ENCODE results near the gene SEMA5B.

The SEMA5B gene

DNA sequence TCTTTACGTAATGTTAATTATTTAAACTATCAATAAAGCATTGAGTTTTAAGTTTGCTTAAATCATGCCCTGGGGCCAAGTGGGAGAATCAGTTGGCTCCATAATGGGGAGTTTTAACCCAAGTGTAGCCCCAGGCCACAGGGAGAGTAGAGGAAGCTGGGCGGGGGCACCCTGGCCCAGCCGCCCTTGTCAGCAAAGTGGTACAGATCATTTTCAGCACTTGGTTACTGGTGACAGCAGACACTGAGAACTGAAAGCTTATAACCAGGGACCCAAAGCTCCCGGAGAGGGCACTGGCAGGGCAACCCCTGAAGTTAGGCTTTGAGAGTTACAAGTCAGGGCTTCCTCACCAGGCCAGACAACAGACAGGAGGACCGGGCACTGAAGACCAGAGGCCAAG, 90.6 kb downstream of the SEMA5B start:
- FAIRE-seq (no peak), DNase-seq (ENCODE audit: insufficient read length, low spot score) (no peak)
- TF ChIP-seq POU2F2 (IDR thresholded peaks at IDR 0.05; ENCODE audit: low read depth, low read length) (no peak), PAX5 (IDR thresholded peaks at IDR 0.05; ENCODE audit: insufficient read depth, low read length, severe bottlenecking) (no peak)

DNA sequence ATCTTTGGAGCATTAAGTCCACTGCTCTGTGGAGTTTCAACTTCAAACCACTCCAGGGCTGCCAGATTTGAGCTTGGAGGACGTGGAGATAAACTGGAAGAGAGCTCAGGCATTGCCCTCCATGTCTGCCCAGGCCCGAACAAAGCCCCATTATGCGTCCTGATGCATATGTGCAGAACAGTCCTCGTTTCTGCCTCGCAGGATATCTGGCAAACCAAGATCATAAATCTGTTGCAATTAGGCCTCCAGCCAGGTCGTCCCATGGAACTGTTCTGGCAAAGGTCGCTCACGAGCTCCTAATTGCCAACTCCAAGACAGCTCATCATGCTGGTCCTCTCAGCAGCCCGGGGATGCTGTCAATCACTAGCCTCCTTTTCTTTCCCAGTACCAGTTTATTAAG, 91.2 kb downstream of the SEMA5B start:
- DNase-seq (ENCODE audit: insufficient read length, low spot score) = no peak
- no peak for TF ChIP-seq PAX5 (IDR thresholded peaks at IDR 0.05; ENCODE audit: insufficient read depth, low read length, severe bottlenecking)
- TF ChIP-seq POLR2AphosphoS5 (IDR thresholded peaks at IDR 0.05; ENCODE audit: low read depth, low read length) = no peak
- TF ChIP-seq TAF1 (IDR thresholded peaks at IDR 0.05; ENCODE audit: low read depth, low read length) = no peak
- TF ChIP-seq SPI1 (IDR thresholded peaks at IDR 0.05; ENCODE audit: low read depth, low read length) = no peak
- TF ChIP-seq POU2F2 (IDR thresholded peaks at IDR 0.05; ENCODE audit: low read depth, low read length) = no peak
- TF ChIP-seq POLR2A (IDR thresholded peaks at IDR 0.05; ENCODE audit: low read depth, low read length) = no peak
- no peak for FAIRE-seq

DNA sequence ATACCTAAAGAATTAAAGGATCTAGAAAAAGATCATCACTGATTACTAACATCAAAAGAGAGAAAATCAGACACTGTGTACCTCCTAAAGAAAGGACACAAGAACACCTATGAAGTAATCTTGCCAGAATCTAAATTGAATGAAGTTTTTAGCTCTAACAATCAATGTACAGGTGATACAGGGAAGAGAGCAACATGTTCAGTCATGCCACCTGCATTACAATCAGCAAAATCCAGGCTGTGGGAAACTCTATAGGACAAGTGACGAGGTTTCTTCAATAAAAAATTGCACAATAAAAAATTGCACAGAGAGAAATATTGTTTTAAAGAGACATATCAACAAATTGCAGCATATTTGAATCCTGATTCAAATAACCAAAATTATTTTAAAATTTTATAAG, 93.3 kb downstream of the SEMA5B start:
- DNase-seq (ENCODE audit: insufficient read length, low spot score) (no peak), FAIRE-seq (no peak)
- TF ChIP-seq POLR2A (IDR thresholded peaks at IDR 0.05; ENCODE audit: low read depth, low read length) (no peak), POLR2AphosphoS5 (IDR thresholded peaks at IDR 0.05; ENCODE audit: low read depth, low read length) (no peak), POU2F2 (IDR thresholded peaks at IDR 0.05; ENCODE audit: low read depth, low read length) (no peak), TAF1 (IDR thresholded peaks at IDR 0.05; ENCODE audit: low read depth, low read length) (no peak), PAX5 (IDR thresholded peaks at IDR 0.05; ENCODE audit: insufficient read depth, low read length, severe bottlenecking) (no peak), SPI1 (IDR thresholded peaks at IDR 0.05; ENCODE audit: low read depth, low read length) (no peak)

DNA sequence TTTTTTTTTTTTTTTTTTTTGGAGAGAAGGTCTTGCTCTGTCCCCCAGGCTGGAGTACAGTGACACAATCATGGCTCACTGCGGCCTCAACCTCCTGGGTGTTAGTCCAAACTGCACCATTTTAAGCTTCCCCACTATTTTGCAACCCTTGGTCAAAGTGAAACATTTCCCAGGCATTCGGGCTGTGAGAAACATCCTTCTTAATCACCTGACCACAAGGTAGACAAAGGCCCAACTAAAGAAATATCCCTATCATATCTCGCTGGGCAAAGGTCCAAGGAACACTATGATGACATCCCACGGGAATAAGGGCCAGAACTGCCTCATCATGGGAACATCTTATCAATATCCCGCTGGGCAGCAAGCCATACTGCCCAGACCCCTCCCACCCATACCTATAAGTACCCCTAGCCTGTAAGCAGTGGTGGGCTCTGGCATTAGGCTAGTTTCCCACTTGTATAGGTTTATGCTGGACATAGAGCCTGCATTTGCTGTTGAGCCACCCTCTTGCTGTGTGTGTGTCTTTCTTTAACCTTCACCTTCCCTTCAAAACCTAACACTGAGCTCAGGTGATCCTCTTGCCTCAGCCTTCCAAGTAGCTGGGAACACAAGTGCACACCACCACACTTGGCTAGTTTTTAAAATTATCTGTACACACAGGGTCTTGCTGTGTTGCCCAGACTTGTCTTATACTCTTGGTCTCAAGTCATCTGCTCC, 95.2 kb downstream of the SEMA5B start:
- DNase-seq (ENCODE audit: insufficient read length, low spot score) (no peak), FAIRE-seq (no peak)
- TF ChIP-seq TAF1 (IDR thresholded peaks at IDR 0.05; ENCODE audit: low read depth, low read length) = no peak
- TF ChIP-seq POLR2A (IDR thresholded peaks at IDR 0.05; ENCODE audit: low read depth, low read length) = no peak
- TF ChIP-seq PAX5 (IDR thresholded peaks at IDR 0.05; ENCODE audit: insufficient read depth, low read length, severe bottlenecking) = no peak
- no peak for TF ChIP-seq POU2F2 (IDR thresholded peaks at IDR 0.05; ENCODE audit: low read depth, low read length)
- no peak for TF ChIP-seq SPI1 (IDR thresholded peaks at IDR 0.05; ENCODE audit: low read depth, low read length)
- no peak for TF ChIP-seq POLR2AphosphoS5 (IDR thresholded peaks at IDR 0.05; ENCODE audit: low read depth, low read length)

DNA sequence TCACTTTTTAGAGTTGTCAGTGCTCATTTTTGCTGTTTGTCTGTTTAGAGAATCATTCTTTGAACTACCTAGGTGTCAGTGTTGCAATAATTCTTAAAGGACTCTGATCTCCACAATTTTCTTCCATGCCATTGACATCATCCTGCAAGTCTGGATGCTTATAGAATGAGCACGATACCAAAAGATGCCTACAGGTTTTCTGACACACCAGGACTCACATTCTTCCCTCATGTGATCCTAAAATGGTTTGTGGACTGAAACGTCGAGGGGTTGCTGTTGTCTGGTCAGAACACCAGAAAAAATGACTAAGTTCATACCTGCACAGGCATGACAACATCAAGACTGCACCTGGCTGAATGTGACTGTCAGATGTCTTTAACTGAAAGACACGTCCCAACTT, 95.9 kb downstream of the SEMA5B start:
- TF ChIP-seq PAX5 (IDR thresholded peaks at IDR 0.05; ENCODE audit: insufficient read depth, low read length, severe bottlenecking) = no peak
- no peak for TF ChIP-seq POU2F2 (IDR thresholded peaks at IDR 0.05; ENCODE audit: low read depth, low read length)
- TF ChIP-seq TAF1 (IDR thresholded peaks at IDR 0.05; ENCODE audit: low read depth, low read length) = no peak
- DNase-seq (ENCODE audit: insufficient read length, low spot score) (no peak), FAIRE-seq (peak; percentile 52)

DNA sequence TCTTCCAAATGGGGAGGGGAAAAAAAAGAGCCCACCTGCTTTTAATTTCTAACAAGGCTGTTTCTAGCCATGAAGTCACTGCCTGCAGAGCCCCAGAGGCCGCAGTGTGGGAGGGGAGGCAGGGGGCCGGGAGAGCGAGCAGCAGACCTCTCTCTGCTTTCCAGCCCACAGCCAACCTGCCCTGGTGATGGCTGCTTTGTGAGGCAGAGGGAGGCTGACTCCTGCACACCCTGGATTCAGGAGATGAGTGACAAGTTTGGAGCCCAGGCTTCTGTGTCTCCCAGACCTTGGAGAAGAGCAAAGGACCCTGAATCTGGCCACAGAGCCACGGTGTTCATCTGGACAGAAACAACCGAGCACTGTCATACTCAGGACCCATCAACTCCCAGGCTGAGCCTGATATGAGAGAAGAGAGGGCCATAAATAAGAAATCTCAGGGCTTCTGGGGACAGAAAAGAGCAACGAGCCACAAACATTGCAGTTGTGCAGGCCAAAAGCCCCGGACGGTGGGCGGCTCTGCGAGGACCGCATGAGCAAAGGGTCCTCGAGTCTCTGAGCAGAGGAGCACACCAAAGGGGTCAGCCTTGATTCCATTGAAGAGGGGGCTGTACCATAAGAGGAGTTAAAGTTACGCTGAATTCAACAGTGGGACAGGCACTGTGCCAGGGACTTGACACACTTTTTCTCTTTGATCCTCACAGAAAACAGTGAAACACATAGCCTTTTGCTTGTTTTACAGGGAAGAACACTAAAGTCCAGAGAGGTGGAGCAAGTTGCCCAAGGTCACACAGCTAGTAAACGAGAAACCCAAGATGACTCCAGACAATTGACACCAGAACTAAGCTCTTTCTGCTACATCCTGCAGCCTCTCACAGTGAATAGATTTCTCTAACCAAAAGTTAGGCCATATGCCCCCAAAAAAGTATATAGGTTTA, 97.2 kb downstream of the SEMA5B start:
- no peak for FAIRE-seq
- TF ChIP-seq PAX5 (IDR thresholded peaks at IDR 0.05; ENCODE audit: insufficient read depth, low read length, severe bottlenecking) = no peak
- TF ChIP-seq TAF1 (IDR thresholded peaks at IDR 0.05; ENCODE audit: low read depth, low read length) = no peak
- no peak for TF ChIP-seq POU2F2 (IDR thresholded peaks at IDR 0.05; ENCODE audit: low read depth, low read length)
- TF ChIP-seq SPI1 (IDR thresholded peaks at IDR 0.05; ENCODE audit: low read depth, low read length) = no peak
- TF ChIP-seq POLR2AphosphoS5 (IDR thresholded peaks at IDR 0.05; ENCODE audit: low read depth, low read length) = no peak
- no peak for TF ChIP-seq POLR2A (IDR thresholded peaks at IDR 0.05; ENCODE audit: low read depth, low read length)
- DNase-seq (ENCODE audit: insufficient read length, low spot score) = no peak

DNA sequence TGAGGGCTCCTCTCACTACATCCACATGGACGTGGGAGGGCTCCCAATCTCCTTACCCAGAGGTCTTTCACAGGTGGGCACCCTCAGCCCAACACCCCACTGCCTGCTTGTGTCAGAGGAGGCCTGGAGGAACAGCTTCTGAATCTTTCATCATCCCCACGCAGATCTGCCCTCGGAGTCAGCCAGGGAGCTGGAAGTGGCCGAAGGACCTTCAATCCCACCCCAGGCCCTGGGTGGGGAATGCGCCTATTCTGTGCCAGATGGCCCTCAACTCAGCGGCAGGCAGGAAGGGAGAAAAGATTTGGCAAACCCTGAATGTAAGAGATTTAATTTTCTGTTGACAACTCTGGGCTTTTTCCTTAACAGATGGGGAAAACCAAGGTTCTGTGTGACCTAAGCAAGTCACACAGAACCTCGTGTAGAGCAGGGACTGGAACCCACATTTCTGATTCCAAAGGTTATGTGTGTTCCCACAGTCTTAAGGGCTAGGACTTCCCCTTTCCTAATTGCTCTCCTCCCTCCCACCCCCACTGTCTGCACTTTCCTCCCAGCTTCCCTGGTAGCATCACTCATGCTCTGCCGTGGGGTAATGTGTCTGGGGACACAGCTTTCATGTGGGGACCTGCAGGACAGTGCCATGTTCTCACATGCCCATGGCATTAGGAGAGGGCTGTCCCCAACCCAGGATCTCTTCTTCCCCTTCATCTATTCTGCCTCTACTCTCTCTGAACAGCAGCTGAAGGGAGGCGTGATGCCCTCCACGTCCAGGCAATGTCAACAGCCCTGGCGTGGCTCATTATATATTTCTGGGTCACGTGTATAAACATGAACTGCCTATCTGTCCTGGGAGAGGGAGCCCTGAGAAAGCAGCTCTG, 98.1 kb downstream of the SEMA5B start:
- DNase-seq (ENCODE audit: insufficient read length, low spot score) (no peak), FAIRE-seq (no peak)
- no peak for TF ChIP-seq PAX5 (IDR thresholded peaks at IDR 0.05; ENCODE audit: insufficient read depth, low read length, severe bottlenecking)
- no peak for TF ChIP-seq POLR2AphosphoS5 (IDR thresholded peaks at IDR 0.05; ENCODE audit: low read depth, low read length)
- TF ChIP-seq SPI1 (IDR thresholded peaks at IDR 0.05; ENCODE audit: low read depth, low read length) = no peak
- no peak for TF ChIP-seq POU2F2 (IDR thresholded peaks at IDR 0.05; ENCODE audit: low read depth, low read length)

DNA sequence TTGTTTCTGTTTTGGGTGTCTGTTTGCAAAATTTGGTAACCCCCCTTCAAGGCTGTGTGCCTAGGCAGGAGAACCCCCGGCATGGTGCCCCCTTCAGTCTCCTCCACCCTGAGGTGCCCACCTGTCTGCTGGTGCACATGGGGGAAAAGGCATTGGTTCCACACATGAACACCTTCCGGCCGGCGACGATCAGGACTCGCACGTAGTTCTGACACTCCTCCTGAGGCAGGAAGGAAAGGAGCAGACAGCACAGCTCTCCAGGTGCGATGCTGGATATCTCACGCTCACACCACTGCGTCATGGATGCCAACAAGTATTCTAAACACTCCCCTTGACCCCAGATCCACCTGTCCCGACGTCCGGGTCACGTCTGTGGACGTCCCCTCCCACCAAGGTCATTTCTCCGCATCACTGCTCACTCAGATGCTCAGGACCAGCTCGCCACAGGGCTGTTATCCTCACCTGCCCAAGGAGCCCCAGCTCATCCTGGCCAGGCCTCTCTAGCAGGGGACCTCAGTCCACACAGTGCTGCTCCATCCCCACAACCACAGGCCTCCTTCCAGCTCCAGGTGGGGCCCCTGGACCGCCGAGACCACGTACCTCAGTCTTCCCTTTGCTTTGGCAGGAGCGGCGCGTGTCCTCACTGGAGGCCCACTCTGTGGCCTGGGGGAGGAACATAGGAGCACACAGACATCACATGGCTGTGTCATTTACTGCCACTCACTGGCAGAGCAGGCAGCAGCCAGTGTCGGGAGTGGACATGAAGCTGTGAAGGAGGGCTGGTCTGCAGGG, 99.0 kb downstream of the SEMA5B start:
- no peak for DNase-seq (ENCODE audit: insufficient read length, low spot score)
- no peak for FAIRE-seq
- no peak for TF ChIP-seq SPI1 (IDR thresholded peaks at IDR 0.05; ENCODE audit: low read depth, low read length)
- no peak for TF ChIP-seq TAF1 (IDR thresholded peaks at IDR 0.05; ENCODE audit: low read depth, low read length)
- no peak for TF ChIP-seq PAX5 (IDR thresholded peaks at IDR 0.05; ENCODE audit: insufficient read depth, low read length, severe bottlenecking)
- TF ChIP-seq POLR2AphosphoS5 (IDR thresholded peaks at IDR 0.05; ENCODE audit: low read depth, low read length) = no peak

DNA sequence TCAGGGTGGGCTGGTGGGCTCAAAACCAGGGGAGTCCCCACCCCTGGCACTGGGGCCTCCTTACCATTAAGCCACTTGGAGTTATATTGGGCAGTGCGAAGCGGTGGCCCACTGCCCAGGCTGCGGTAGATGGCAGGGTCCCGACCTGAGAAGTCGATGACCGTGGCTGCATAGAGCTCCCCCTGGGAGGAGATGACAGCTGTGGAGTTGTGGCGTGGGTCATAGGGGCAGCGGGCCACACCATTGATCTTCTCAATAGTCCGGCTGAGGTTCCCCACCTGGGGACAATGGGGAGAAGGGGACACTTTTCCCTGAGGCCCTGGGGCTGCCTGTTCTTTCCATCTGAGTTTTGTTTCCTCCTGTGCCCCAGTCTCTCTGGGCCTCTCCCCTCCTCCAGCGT, 99.8 kb downstream of the SEMA5B start:
- DNase-seq (ENCODE audit: insufficient read length, low spot score) (no peak), FAIRE-seq (no peak)
- no peak for TF ChIP-seq POLR2AphosphoS5 (IDR thresholded peaks at IDR 0.05; ENCODE audit: low read depth, low read length)
- no peak for TF ChIP-seq SPI1 (IDR thresholded peaks at IDR 0.05; ENCODE audit: low read depth, low read length)
- no peak for TF ChIP-seq POLR2A (IDR thresholded peaks at IDR 0.05; ENCODE audit: low read depth, low read length)
- TF ChIP-seq TAF1 (IDR thresholded peaks at IDR 0.05; ENCODE audit: low read depth, low read length) = no peak
- no peak for TF ChIP-seq PAX5 (IDR thresholded peaks at IDR 0.05; ENCODE audit: insufficient read depth, low read length, severe bottlenecking)
- no peak for TF ChIP-seq POU2F2 (IDR thresholded peaks at IDR 0.05; ENCODE audit: low read depth, low read length)
